ENCODE results near the gene ADGRB3.

DNA sequence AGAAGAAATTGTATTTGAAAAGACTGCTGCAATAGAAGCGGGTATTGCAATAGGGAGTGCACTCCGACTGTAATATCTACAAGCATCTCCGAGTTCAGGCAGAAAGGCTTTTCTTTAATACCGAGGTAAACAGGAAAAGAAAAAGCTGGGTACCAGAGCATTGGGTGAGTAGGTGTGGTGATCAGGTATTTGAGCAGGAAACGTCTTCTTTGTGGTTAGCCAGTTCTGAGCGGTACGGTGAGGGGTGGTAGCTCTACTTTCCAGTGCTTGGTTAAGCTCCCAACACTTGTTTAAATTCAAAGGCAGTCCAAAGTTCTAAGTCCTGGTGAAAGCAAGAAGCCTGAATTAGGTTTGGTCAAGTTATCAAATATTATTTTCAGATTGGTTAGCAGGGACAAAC, 757.7 kb downstream of the ADGRB3 start:
- TF ChIP-seq, protein P1, sequence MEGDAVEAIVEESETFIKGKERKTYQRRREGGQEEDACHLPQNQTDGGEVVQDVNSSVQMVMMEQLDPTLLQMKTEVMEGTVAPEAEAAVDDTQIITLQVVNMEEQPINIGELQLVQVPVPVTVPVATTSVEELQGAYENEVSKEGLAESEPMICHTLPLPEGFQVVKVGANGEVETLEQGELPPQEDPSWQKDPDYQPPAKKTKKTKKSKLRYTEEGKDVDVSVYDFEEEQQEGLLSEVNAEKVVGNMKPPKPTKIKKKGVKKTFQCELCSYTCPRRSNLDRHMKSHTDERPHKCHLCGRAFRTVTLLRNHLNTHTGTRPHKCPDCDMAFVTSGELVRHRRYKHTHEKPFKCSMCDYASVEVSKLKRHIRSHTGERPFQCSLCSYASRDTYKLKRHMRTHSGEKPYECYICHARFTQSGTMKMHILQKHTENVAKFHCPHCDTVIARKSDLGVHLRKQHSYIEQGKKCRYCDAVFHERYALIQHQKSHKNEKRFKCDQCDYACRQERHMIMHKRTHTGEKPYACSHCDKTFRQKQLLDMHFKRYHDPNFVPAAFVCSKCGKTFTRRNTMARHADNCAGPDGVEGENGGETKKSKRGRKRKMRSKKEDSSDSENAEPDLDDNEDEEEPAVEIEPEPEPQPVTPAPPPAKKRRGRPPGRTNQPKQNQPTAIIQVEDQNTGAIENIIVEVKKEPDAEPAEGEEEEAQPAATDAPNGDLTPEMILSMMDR (IDR thresholded peaks at IDR 0.05) = no peak
- TF ChIP-seq EP300 (IDR thresholded peaks at IDR 0.05) (no peak), POLR2A (IDR thresholded peaks at IDR 0.05) (no peak), POLR2AphosphoS5 (IDR thresholded peaks at IDR 0.05) (no peak)

Data from upper lobe of left lung (tissue), 4 donors.